Neural progenitor cell (in vitro differentiated cells): ENCODE measurements around the gene ARL2.

ENCODE experiments used
- EZH2 ChIP-seq: fragments of 200-600 bp; sonication (generic); IDR thresholded peaks from 2 replicates; pipeline ENCODE4 v1.6.1; 2017; ENCODE audit warnings: antibody characterized with exemption, mild to moderate bottlenecking, moderate library complexity
- EZH2phosphoT487 ChIP-seq: fragments of 200-600 bp; sonication (generic); IDR thresholded peaks from 2 replicates; pipeline ENCODE4 v1.6.1; 2017; ENCODE audit warnings: antibody characterized with exemption
- TF ChIP-seq, protein P1 (sequence below): fragments of 200-600 bp; sonication (generic); IDR thresholded peaks from 2 replicates; pipeline ENCODE4 v1.5.1; 2017; ENCODE audit warnings: antibody characterized with exemption, mild to moderate bottlenecking

DNA sequence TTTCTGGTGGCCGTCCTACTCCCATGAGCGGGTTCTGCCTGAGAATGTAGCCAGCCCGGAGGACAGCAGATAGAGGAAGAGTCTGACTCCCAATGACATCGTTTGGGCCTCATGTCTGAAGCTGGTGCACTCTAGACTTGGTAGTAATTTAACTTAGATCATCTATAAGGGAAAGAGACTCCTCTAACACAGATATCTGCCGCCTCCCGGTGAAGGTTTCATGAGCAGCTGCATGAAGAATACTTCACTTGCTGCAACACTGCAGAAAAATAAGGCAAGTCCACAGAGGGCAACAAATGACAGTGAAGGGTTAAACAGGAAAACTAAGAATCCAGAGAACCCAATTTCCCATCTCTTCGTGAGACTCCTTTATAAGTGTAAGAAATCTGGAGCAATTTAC is 5.9 kb upstream of the ARL2 start:
- TF ChIP-seq, protein P1, sequence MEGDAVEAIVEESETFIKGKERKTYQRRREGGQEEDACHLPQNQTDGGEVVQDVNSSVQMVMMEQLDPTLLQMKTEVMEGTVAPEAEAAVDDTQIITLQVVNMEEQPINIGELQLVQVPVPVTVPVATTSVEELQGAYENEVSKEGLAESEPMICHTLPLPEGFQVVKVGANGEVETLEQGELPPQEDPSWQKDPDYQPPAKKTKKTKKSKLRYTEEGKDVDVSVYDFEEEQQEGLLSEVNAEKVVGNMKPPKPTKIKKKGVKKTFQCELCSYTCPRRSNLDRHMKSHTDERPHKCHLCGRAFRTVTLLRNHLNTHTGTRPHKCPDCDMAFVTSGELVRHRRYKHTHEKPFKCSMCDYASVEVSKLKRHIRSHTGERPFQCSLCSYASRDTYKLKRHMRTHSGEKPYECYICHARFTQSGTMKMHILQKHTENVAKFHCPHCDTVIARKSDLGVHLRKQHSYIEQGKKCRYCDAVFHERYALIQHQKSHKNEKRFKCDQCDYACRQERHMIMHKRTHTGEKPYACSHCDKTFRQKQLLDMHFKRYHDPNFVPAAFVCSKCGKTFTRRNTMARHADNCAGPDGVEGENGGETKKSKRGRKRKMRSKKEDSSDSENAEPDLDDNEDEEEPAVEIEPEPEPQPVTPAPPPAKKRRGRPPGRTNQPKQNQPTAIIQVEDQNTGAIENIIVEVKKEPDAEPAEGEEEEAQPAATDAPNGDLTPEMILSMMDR, result no peak
- no peak for TF ChIP-seq EZH2phosphoT487
- no peak for TF ChIP-seq EZH2
